Thyroid gland (tissue), 4 donors: ENCODE data around the gene NSDHL.

ENCODE experiments used
- CTCF ChIP-seq, 6 experiments: fragments of 200-600 bp in 3 of 6; fragments of 450-650 bp in 3 of 6; sonication (generic) in 3 of 6; IDR thresholded peaks; one replicate each; pipeline ENCODE4 v1.5.1; 2016 to 2019; ENCODE audit warnings: antibody characterized with exemption in 6 of 6, mild to moderate bottlenecking in 2 of 6, inconsistent platforms in 1 of 6, moderate library complexity in 1 of 6
- POLR2A ChIP-seq, 2 donors: fragments of 450-650 bp; IDR thresholded peaks; one replicate each; pipeline ENCODE4 v1.6.1; 2017; ENCODE audit warnings: antibody characterized with exemption in 2 of 2, mild to moderate bottlenecking in 2 of 2, moderate library complexity in 1 of 2

GRCh38 chrX:152918707-152919106, 87.8 kb downstream of the NSDHL start:
- no peak for TF ChIP-seq POLR2A (IDR thresholded peaks at IDR 0.05)
- no peak for TF ChIP-seq CTCF (IDR thresholded peaks at IDR 0.05)
